GM19043 (cell line): Measurements from ENCODE around the gene VSIG10L2.
"Not testable (repeated sequence)": the region's sequence is repeated elsewhere in the genome, so short reads cannot be mapped to it uniquely, and the experiment has no call there.

Experiments used
- ATAC-seq: cut with Tn5 transposase; IDR thresholded peaks from one replicate; pipeline ENCODE4 v1.9.1; 2021; ENCODE audit warnings: low read depth; ENCODE audit not compliant: unreplicated experiment

The VSIG10L2 gene

DNA sequence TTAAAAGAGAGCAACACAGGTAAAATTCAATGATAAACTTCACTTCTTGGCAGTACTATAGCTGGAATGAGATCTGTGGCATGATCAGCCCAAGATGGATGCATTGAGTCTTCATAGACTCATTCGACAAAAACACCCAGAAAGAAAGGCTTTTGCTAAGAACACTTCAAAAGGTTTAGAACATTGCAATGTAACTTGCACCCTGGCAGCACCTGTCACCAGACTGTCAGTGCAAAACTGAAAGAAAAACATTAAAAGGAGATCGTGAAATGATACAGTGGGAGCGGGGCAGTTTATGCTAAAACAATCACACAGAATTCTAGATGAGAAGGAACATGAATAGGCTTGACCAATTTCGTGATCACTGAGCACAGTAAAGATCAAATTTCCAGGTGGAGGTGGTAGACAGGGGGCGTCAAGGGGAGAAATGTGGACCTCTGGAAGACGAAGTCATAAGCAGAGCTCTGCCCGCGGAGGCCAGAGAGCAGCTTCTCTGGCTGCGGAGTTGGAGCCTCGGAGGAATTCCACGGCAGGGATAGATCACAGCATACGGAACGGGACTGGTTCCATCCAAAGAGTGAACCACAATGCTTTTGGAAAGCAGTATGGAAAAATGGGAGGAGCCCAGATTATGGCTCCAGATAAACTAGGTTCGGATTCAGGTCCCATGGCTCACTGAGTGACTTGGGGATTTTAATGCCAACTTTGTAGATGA, 11.9 kb downstream of the VSIG10L2 start:
- no peak for ATAC-seq

DNA sequence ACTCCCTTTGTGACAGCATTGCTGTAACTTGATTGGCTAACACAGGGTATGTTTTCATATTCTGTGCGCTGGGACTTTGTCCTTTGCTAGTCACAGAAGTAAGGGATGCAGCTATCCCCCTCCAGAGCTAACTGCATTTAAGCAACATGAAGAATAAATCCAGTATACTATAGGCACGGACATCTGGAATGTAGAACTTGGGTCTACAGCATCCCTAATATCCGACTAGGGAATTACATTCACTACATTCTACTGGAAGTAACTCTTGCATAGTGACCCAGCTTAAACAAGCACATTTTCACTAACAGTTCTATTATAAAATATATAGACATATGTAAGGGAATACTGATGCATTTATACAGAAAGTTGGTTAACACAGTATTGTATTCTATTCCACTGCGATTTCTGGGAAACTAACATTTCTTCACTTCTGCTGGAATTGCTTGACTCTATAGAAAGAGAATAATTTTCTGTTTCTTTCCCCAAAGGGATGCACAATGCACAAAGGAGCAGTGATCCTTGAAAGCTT, 13.1 kb downstream of the VSIG10L2 start:
- ATAC-seq: no peak

DNA sequence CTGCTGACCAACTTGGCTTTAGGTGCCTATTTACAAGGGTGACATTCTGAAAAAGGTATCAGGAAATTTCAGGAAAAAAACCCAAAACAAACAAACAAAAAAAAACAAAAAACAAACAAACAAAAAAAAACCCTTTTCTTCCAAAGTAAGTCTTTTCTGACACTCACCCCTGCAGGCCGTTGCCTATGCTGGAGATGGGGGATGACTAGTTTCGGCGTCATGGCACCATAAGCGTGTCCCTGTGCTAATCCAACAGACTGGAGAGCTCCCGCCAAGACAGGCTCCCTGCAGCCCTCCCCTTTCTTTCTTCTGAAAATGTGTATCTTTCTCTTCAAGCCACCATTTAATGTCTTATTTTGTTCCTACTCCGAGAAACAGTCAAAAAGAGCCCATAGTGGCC, 13.7 kb downstream of the VSIG10L2 start:
- no peak for ATAC-seq

DNA sequence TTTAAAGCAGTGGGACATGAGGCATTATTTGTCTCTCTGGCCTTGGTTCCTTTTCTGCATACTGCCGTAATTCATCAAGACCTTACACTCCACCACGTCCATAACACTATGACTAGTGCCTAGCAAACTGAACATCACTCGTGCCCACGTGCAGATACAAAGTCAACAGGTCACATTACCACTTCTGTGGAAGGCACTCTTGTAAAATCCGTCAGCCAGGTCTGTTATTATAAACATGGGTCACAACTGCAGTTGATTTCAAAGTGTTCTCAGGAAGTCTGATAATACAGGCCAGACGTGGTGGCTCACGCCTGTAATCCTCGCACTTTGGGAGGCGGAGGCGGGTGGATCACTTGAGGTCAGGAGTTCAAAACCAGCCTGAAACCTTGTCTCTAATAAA, 14.1 kb downstream of the VSIG10L2 start:
- no peak for ATAC-seq

DNA sequence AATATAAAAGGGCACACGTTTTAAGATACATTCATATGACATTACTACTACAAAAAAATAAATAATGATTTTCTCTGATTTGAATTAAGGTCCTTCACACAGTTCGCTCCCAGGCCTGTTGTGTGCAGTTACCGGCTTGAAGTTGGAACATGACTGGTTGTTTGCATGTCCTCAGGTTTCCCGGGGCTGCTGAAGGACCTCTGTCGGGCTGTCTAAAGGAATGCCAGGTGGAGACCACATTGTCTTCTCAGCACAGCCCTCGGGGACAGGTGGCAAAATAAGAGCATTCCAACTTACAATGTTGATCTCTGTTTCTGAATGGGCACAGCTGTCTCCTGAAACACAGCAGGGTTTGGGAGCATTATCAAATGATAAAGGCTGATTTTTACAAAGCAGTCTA, 14.9 kb downstream of the VSIG10L2 start:
- no peak for ATAC-seq

DNA sequence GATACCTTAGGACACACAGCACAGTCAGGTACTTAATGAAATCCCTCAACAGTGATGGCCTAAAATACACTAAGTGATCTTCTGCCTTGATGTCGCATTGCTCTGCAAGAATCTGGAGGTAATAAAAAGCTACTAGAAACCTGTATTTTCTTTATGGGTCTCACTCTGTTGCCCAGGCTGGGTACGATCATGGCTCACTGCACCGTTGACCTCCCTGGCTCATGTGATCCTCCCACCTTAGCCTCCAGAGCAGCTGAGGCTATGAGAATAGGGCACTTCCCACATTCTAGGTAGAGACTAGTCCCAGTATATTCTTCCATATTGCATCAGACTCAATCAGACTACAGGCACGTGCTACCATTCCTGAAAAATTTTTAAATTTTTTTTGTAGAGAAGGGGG, 21.7 kb downstream of the VSIG10L2 start:
- no peak for ATAC-seq

DNA sequence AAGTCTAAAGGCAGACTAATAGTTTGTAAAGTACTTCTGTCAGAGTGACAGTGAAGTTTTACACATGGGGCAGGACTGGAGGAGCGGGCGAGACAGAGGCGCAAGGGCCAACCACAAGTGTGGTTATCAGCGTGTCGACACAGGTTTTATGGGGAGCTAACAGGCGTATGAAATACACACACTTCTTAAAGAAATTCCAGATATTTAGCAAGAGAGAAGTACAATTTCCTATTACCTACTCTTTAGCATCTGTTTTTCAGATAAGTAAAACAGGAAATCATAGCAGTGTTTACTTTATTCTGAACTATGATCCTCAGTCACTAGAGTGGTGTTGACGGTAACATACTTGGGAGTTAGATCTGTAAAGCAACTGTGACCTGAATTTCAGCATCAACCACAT, 22.5 kb downstream of the VSIG10L2 start:
- ATAC-seq: no peak

DNA sequence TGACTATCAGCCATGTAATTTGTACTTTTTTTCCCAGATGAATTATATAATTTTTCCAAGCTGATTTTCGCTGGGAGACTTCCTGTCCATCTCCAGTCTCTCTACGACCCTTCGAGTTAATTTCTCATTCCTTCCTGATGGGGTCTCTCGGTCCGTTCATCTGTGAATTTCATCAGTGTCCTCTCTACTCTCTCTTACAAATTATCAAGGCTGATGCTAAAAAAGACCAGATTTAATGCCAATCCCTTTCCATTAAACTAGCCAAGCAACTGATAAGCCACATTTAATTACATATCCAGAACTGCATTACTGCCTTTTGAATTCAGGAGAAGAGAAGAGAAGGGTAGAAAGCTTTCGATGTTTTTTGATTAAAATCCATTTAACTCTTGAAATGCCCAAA, 25.8 kb downstream of the VSIG10L2 start:
- no peak for ATAC-seq

DNA sequence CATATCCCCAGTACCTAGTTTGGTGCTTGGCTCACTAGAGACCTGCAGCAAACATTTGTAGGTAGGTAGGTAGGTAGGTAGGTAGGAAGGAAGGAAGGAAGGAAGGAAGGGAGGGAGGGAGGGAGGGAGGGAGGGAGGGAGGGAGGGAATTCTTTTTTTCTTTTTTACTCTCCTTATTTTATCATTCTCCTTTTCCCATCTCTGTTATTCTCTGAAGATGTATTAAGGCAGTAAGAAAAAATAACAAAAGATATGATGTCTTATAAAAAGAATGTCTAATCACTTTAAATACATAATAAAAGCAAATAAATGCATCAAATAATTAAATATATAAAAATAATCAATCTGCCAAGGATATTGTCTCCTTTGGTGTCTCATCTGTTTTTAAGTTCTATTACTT, 28.4 kb downstream of the VSIG10L2 start:
- ATAC-seq: no peak

DNA sequence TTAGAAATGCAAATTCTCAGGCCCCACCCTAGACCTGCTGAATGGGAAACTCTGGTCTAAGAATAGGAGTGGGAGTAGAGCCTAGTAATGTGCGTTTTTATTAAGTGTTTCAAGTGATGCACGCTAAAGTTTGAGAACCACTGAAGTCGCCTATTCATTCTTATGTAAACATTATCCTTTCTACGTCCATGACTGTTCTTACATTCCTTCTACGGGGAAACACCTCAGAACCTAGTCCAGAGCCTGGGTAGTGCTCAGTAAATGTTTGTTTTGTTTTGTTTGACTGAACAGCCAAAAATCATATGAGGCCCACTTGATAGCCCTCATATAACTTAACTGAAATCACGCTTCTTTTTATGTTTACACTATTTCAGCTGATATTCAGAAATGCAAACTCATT, 29.8 kb downstream of the VSIG10L2 start:
- ATAC-seq: no peak

DNA sequence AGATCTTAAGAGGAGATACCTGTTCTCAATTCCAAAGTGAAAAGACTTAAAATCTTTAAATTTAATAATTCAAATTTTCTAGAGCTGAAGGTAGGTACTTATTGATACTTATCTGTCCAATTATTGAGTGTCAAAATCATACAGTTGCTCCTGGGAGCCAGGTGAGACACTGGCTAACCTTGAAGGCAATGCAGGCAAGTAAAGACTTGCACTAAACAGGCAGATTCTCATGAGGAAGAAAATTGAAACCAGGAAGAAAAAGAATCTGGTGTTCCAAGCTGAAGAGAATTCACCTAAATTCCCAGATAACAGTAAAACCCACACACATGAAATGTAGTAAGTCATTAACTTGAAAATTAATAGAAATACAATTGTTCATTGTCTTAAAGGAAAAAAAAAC, 30.3 kb downstream of the VSIG10L2 start:
- no peak for ATAC-seq

DNA sequence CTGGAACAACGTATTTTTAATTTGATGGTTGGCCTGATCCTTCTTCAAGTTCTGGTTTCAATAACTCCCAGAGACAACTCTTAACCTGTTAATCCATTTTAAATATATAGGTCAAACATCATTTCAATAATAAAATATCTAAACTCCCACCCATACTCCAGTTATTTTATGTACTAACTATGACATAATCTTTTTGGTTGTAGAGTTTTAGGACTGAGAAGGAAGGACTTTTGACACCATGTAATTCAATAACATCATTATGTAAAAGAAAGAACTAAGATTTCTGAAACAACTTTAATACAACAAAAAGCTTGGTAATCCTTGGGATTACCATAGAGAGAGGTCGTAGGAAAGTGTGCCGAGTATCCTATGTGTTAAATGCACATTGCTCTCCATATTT, 31.5 kb downstream of the VSIG10L2 start:
- no peak for ATAC-seq

DNA sequence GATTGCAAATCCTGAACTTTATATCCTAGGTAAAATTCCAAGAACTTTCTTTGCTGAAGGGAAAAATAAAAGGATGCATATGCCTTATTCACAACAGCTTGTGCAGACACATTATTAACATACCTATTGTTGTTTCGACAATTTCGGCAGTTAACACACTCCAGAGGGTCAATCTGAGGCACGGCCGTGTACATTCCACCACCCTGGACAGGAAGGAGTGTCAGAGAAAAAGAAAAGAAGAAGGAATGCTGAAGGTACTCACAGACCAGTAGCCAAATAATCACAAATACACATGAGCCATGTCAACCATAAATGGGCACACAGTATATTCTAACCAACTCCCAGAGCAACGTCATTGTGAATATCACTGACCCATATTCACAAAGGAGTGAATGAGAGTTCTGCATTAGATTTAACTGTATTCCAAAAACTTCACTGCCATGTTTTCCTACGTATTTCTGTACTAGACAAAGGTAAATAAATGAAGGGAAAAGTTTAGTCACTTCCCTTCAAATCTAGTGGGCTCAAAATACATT, 32.4 kb downstream of the VSIG10L2 start:
- ATAC-seq: no peak

DNA sequence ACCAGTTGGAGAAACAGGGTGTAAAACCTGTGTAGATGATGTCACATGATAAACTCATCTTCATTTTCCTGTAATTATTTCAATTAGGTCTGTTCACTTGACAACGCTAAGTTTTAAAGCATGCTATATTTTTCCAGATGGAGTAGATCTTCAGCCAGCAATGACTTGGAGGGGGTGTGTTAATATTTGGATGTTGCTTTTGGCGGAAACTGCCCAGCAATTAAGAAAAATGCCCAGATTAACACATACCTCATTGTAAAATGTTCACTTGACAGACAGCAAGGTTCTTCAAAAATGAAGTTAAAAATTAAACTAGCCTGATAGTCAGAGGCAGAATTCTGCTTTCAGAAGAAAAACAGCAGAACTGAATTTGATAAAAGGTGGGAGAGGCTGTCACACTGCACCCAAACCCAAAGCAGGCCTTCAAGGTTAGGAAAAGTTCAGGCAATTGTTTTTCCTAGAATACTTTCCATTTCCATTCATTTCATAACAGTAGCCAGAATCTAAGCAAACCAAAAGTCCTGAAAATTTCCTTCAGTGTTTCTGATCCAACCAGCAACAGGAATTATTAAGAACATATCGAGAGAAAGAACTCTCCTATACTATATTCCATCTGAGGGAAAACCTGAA, 33.0 kb downstream of the VSIG10L2 start:
- ATAC-seq: no peak

DNA sequence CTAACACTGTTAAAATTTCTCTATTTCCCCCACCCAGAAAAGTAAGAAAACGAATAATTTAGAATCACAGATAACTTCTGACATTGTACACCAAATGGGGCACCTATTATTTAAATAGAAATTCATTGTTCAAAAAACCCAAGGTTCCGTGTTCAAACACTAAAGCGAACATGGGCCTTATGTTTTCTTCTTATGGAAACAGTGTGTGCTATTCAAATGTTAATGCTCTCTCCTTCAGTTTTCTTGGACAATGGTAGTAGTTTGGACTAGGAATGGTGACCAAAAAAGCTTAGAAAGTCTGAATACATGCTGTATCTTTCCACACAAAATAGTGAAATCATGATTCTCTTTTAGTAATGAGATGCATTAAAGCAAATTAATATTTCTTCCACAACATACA, 33.7 kb downstream of the VSIG10L2 start:
- ATAC-seq: no peak

DNA sequence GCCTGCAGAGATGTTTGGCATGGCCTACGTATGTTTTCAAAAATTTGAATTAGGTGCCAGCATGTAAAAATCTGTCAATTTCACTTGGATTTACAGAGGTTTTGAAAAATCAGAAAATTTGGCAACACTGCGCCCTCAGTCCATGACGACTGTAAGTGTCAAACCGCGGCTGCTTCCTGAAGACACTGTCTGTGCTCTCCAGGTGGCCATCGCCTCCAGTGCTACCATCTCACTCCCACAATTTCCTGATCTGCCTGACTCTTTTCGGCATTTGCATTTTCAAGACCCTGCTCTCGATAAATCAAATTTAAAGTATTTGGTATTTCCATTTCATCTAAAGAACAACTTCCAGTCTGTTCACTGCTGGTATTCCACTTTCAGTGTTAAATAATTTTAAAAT, 34.6 kb downstream of the VSIG10L2 start:
- ATAC-seq: no peak

DNA sequence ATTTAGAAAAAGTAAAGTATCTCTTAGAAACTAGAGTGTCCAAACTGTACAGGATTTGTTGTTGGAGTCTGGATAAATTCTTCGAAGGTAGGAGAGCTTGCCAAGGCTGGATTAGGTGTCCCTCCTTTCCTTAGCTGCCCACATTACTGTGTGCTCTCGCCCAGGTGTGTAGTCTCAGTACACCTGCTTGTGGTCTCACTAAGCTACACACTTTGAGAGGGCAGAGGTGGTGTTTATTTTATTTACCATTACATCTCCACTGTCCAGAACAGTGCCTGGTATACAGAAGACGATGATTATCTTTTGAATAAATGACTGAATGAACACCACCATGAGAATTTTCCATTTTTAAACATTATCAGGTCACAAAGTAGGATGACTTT, 36.5 kb downstream of the VSIG10L2 start:
- no peak for ATAC-seq

DNA sequence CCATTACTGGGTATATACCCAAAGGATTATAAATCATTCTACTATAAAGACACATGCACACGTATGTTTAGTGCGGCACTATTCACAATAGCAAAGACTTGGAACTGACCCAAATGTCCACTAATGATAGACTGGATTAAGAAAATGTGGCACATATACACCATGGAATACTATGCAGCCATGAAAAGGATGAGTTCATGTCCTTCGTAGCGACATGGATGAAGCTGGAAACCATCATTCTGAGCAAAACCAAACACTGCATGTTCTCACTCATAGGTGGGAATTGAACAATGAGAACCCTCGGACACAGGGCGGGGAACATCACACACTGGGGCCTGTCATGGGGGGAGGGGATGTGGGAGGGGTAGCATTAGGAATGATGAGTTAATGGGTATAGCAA, 40.1 kb downstream of the VSIG10L2 start:
- not testable (repeated sequence) for ATAC-seq

DNA sequence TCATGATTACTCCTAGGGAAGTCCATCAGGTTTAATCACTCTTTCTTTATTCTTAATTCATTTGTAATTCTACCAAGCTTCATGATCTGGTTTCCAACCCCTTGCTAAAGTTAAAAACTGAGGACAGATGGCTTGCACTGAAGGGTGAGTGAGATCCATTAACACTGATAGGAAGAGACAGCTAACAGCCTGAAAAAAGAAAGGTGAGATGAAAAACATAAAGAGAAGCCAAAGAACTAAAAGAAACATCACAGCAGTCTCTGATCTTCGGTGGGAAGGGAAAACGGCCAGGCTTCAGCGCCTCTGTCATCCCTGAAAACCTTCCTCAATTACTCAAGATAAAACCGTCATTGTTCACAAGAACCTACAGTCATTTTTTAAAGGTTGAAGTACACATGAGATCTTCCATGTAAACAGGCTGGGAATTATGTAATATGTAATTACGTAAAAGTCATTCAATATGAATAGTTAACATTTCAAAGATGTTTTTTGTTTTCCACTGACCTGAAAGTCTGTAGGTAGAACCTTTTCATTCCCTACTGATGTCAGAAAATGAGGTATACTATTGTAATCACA, 41.3 kb downstream of the VSIG10L2 start:
- no peak for ATAC-seq

DNA sequence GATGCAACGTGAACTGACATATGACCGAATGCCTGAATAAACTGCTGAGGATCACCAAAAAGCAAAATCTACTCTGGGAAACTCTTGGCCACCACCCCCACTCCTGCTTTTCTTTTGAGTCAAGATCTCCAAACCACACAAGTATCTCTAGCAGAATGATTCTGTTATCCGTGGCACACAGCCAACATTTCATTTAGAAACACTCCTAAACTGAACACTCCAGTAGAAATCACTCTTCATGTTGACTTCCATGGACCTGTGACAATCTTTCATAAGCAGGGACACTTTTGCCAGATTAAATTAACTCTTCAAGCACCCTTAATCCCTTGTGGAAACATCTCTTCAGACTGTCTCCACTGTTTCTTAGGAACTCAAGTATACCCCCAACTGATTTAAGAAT, 44.4 kb downstream of the VSIG10L2 start:
- no peak for ATAC-seq

DNA sequence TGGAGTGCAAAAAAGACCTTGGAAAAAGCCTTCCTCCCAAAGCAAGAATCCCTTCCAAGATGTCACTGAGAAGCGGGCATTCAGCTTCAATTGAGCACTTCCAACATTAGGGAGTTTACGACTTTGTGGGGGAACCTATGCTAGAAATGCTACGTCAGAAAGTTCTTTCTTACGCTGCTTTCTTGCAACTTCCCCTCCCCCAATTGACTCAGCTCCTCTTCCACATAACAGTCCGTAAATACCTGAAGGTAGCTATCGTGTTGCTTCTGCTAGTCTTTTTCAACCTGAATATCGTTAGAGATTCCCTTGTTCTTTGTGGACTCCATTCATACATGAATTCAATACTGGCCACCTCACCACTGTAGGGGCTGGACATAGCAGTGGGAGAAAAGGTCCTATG, 47.0 kb downstream of the VSIG10L2 start:
- no peak for ATAC-seq

DNA sequence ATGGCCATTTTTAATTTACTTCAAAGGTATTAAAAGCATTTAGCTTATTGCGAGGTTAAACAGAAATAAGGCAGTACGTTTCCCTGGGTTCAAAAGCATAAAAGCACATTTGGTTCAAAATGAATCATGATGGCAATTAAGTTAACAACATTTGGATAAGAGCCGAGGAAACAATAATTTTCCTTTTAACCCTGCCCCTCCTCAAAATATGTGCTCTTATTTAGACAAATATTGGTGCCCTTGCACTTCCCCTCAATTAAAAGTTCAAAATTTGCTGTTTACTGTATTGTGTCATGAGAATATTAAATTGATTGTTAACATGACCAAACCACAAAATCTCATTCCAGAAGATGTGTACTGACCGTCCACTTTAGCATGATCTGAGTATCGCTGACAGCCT, 48.7 kb downstream of the VSIG10L2 start:
- no peak for ATAC-seq
